H54 (cell line): ENCODE data around the gene ARID2.

Experiments used
- DNase-seq: peaks from one replicate; pipeline ENCODE4 v3.0.0; 2011; ENCODE audit warnings: low spot score, mixed read lengths; ENCODE audit not compliant: insufficient read length
- FAIRE-seq: peaks from 3 replicates; lab custom pipeline; 2011; peaks lifted over from hg19 to GRCh38; lab: Jason Lieb, UNC
- POLR2A ChIP-seq: IDR thresholded peaks from 2 replicates; pipeline ENCODE4 v1.6.1; 2011; ENCODE audit warnings: low read depth, mild to moderate bottlenecking, low read length

Gene ARID2

DNA sequence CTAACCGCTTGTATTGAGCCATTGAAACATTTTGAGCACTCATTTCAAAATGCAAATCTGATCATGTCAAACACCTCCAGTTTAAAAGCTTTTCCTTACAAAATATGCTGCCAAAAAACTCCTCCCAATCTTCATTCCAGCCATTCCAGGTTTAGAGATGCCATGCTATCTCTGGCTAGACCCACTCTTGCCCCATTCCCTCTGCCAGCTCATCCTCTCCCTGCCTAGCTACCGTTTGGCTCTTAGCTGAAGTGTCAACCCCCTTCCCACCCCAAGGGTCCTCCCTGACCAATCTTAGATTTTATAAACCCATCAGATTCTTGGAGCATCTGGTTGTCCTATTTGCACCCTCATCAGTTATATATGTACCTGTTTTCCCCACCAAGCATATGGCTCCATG, 185.9 kb downstream of the ARID2 start:
- FAIRE-seq (no peak), DNase-seq (no peak)
- no peak for TF ChIP-seq POLR2A

DNA sequence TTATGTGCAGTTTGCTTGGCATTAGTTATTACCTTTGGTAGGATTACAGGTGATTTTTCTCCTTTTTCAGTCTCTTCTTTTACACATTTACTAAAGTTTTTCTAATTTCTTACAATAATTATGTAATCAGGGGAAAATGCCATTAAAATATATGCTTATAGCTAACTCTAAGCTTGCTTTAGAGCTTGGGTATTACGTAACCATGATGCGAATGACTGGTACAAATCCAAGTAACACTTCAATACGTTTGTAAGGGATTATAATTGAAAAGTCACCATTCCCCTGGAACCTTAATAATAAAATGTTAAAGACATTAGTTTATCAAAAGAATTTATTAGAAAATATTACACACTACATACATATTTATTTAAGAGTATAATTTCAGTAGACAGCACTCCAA, 189.3 kb downstream of the ARID2 start:
- no peak for FAIRE-seq
- TF ChIP-seq POLR2A = no peak
- DNase-seq = no peak

DNA sequence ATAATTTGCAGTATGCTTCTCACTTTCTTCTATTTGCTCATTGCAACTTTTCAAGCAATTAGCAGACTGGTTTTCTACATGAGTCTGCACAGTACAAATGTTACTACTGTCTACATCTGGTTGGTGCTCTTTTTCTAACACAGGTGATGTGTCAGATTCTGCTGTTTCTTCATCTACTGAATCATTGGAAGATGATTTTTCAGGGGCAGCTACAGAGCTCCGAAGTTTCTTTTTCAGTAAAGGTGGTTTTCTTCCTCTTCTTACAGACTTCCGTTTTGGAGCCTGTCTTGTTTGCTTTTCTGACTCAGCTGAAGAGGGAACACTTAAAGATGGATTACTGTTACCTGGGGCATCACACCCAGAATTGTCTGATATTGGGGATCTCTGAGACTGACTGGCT, 198.8 kb downstream of the ARID2 start:
- TF ChIP-seq POLR2A = no peak
- no peak for FAIRE-seq
- no peak for DNase-seq

DNA sequence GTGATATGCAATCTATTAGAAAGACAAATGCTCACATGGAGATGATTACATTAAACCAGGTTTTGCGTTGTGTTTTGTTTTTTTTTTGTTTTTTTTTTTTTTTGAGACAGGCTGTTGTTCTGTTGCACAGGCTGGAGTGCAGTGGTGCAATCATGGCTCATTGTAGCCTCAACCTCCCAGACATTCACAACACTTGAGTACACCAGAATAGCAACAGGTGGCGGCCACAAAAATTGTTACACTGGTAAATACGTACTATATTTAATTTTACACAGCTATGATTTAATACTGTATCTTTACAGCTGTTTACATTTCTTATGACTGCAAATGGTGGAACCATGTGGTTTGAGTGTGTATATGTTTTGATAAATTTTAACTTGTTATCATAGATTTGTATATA, 200.9 kb downstream of the ARID2 start:
- DNase-seq (no peak), FAIRE-seq (no peak)
- TF ChIP-seq POLR2A = no peak

DNA sequence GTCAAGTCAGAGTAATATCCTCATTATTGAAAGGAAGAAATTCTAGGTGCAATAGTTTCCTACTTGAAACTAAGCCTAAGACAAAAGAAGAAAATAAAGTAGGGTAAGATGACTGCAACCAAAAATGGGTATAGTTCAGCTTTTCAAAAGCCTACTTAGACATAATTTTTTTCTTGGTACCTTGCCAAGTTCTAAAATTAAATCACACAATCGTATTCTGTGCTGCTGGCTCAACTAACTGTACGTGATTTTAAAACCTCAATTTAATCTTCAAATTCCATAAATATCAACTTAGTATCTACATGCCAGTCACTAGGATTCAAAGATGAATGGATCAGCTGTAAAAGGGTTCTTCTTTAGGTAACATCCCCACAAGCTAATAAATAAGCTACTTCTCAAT, 204.0 kb downstream of the ARID2 start:
- FAIRE-seq (no peak), DNase-seq (no peak)
- TF ChIP-seq POLR2A = no peak

DNA sequence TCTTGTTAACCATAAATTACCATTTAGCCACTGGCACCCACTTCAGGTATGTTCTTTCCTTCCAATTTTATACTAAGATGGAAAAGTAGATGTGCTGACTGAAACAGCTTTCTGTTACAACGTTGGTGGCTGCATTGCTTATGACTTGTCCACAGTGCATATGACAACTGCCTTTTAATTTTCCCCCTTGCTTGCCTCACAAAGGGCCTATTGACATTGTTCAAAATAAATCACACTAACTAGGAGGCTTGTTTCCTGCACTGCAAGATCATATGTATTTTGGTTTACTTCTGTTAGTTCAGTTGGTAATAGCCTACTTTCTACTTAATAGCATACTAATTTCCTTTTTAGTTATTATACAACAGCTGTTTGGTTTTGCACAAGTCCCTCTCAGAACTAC, 205.4 kb downstream of the ARID2 start:
- FAIRE-seq (no peak), DNase-seq (no peak)
- TF ChIP-seq POLR2A = no peak

DNA sequence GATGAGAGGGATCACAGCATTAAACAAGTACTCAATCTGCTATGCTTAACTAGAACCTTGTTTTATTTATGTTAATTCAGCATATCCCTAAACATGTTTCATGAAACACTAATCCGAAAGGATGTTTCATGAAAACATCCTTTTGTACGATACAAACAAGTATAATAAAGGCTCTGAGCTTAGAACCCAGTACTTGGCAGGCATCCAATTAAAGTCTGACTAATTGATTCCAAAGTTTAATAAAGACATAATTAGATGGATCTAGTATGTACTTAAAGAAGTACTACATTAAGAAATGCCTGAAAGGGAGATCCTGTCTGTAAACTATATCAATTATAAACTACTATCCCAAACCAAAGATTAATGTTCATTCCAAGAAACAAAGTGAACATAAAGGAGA, 209.1 kb downstream of the ARID2 start:
- TF ChIP-seq POLR2A = no peak
- DNase-seq = no peak
- FAIRE-seq = no peak

DNA sequence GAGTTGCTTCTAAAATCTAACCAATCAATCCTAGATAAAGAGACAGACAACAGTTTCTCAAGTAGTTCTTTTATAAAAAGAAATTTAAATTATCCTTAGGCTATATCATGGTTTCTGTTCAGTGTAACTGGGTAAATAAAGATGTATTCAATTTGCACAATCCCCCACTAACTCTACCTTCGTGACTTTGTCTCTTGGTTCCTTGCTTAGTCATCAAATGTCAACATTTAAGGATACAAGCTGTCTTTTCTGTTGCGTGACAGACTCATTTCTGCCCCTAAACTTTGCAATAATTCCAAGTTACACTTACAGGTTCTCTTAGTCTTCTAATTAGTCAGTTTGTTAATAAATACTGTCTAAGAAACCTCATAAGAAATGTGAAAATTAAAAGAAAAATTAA, 210.3 kb downstream of the ARID2 start:
- no peak for TF ChIP-seq POLR2A
- FAIRE-seq (no peak), DNase-seq (no peak)

DNA sequence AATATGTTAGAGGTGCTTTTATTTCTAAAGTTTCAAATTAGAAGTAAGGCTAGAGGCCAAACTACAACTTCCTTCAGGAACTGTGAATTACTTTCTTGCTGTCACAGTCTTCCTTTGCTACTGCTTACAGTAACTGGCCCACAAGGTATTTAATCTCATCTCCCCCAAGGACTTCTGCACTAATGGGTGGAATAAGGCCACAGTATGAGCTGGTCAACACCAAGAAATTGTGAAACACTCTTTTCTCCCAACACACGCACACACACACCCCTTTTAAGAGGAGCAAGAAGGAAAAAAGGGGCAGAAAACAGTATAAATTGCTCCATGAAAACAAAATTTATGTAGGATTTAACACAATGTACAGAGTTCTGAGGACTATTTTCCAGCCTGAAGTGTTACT, 215.3 kb downstream of the ARID2 start:
- peak; percentile 55 for FAIRE-seq
- DNase-seq = no peak
- no peak for TF ChIP-seq POLR2A

DNA sequence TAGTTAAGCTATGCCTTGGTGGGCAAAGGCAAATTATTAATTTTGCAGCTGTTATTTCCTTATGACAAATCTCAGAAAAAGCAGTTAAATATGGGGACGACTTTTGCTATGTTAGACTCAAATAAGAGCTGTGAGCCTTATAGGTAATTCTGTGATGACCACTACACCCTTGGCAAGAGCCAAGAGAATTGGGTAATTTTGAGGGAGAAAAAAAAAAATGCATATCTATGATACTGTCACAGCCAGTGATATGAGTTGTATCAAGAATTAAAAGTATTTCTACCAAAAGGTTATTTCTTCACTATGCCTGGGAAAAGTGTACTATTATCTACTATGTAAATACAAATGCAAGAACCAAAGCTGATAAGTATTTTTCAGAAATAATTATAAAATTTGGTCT, 216.9 kb downstream of the ARID2 start:
- no peak for FAIRE-seq
- no peak for DNase-seq
- no peak for TF ChIP-seq POLR2A

DNA sequence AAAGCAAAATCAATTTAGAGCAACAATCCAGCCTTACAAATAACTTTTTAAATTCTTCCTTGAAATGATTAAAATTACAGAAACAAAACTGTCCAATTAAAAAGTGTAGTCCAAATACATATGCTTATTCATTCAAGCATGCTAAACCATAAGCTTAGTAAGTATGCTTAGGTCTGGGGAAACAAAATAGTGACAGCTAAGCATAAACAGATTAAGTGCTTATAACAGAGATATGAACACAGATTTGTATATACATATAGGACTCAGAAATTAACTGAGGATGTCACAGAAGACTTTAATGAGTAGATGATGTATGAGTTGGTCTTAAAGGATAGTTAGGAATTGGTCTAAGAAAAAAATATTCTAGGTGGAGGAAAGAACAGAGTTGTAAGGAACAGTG, 219.0 kb downstream of the ARID2 start:
- no peak for DNase-seq
- no peak for TF ChIP-seq POLR2A

More for the DNA sequence above, 219.0 kb downstream of the ARID2 start:
- FAIRE-seq = peak; percentile 6
